GM21381 (cell line): ENCODE results near the gene ADGRD1.
"Not testable (repeated sequence)": the region's sequence is repeated elsewhere in the genome, so short reads cannot be mapped to it uniquely, and the experiment has no call there.

Source experiments
- ATAC-seq: cut with Tn5 transposase; IDR thresholded peaks from one replicate; pipeline ENCODE4 v1.9.1; 2021; ENCODE audit warnings: mild to moderate bottlenecking, moderate library complexity; ENCODE audit not compliant: unreplicated experiment

ADGRD1 gene

DNA sequence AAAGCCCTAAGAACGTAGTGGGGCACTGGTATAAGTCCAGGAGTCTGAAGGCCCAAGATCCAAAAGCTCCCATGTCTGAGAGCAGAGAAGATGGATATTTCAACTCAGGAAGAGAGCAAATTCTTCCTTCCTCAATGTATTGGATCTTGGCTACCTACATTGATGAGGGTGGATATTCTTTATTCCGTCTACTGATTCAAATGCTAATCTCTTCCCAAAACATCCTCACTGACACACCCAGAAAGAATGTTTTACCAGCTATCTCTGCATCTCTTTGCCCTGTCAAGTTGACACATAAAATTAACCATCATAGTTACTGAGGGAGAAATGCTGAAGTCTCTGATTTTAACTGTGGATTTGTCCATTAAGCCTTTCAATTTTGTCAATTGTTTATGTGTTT, 16.6 kb upstream of the ADGRD1 start:
- no peak for ATAC-seq

GRCh38 chr12:130937546-130937945, 16.2 kb upstream of the ADGRD1 start:
- not testable (repeated sequence) for ATAC-seq

- ATAC-seq = no peak
Measured at GRCh38 chr12:130938186-130938585, 15.5 kb upstream of the ADGRD1 start.

GRCh38 chr12:130944878-130945277, 8.8 kb upstream of the ADGRD1 start:
- ATAC-seq = no peak

DNA sequence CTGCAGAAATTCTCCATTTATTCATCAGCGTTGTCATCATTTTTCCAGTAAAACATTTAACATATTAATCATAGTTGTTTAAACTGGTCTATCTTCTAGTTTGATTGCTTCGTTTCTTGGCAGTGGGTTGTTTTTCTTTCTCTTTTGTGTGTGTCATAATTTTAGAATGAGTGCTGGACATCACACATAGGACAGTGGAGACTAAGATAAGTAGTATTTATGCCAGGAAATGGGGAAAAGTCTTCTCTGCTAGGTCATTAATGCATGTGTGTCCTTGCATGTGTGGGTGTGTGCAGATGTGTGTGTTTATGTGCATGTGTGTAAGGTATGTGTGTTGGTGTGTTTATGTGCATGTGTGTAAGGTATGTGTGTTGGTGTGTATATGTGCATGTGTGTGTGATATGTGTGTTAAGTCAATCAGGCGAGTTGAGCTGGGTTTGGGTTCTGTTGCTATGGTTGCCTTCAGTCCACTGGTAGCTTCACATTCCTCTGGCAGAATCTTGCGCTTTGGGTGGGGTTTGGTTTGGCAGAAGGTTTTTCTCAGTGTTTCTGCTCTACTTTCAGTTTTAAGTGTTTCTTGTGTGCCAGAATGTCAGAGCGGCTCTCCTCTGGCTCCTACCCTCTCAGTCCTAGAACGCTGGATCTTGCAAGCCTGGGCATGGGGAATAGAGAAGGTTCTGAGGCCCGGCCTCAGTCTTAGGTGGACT, 7.8 kb upstream of the ADGRD1 start:
- no peak for ATAC-seq

GRCh38 chr12:130947028-130947613, 6.6 kb upstream of the ADGRD1 start:
- ATAC-seq = no peak

DNA sequence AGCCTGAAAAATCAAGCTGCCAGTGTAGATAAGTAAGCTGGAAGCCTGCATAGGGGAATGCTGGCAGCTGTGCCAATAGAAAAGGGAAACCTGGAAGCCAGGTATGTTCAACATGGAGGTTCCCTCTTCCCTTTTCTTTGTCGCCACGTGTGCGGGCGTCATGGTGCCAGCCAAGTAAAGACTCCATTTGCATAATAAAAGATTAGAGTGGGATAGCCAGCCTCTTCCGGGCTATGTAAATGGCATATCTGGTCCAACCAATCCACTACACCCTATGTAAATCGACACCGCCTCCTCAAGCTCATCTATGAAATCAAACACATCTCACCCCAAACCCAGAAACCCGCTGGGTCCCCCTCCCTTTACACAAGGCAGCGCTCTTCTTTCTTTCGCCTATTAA, 5.6 kb upstream of the ADGRD1 start:
- no peak for ATAC-seq

DNA sequence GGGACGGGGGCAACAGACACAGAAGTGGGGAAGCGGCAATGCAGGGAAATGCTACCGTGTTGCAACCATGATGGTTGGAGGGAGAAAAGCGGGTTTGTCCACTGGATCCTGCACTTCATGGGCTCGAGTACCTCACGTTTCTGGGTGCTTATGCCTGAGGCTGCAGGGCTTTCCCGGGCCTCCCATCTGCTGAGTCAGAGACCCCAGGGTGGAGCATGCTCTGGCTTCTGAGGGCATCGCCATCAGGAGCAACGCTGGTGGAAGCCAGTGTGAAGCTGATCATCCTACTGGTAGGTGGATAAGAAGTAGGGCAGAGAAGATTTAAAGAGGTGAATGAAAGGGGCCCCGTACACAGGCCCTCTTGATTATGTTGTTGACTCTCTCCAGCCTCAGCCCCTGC, 5.0 kb upstream of the ADGRD1 start:
- no peak for ATAC-seq

- ATAC-seq = no peak
Measured at GRCh38 chr12:130949806-130950205, 3.9 kb upstream of the ADGRD1 start.

- no peak for ATAC-seq
Measured at GRCh38 chr12:130951636-130952035, 2.1 kb upstream of the ADGRD1 start.

- ATAC-seq = no peak
Measured at GRCh38 chr12:130952171-130952954, 1.3 kb upstream of the ADGRD1 start.

GRCh38 chr12:130954544-130954831, 781 bp downstream of the ADGRD1 start:
- no peak for ATAC-seq

- ATAC-seq = no peak
Measured at GRCh38 chr12:130955238-130955816, 1.6 kb downstream of the ADGRD1 start.

DNA sequence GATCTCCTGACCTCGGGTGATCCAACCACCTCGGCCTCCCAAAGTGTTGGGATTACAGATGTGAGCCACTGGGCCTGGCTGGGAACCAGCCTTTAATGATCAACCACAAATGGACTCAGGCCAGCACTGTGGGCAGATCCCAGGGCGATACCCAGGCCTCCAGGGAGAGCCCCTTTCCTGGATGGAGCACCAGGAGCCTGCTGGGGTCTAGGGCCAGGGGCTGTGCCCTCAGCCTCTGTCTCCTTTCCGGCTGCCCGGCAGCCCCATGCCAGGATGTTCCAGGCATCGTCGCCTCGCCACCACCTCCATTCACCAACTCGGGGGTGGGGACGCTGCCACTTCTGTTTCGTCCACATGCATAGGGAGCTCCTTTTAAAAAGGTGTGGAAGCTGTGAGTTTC, 2.3 kb downstream of the ADGRD1 start:
- no peak for ATAC-seq

GRCh38 chr12:130956456-130957303, 3.0 kb downstream of the ADGRD1 start:
- no peak for ATAC-seq

GRCh38 chr12:130957304-130957621, 3.6 kb downstream of the ADGRD1 start:
- no peak for ATAC-seq

GRCh38 chr12:130958557-130959140, 4.9 kb downstream of the ADGRD1 start:
- no peak for ATAC-seq

GRCh38 chr12:130959632-130960031, 5.9 kb downstream of the ADGRD1 start:
- ATAC-seq = no peak

- no peak for ATAC-seq
Measured at GRCh38 chr12:130960058-130960457, 6.4 kb downstream of the ADGRD1 start.

DNA sequence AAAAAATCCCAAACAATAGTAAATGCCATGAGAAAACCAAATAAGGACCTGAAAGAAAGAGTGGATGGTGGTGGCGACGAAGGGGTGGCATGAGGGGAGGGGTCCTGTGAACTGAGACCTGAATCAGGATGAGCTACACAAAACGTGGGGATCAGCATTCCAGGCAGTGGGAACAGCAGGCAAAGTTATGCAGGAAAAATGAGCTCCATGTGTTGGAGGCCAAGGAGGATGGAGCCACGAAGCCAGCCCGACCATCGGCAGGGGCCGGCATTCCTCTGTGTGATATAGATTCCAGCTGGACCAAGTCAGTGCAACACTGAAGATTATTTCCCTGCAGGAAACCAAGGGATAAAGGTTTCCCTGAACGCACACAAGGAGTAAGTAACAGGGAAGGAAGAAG, 7.1 kb downstream of the ADGRD1 start:
- no peak for ATAC-seq

DNA sequence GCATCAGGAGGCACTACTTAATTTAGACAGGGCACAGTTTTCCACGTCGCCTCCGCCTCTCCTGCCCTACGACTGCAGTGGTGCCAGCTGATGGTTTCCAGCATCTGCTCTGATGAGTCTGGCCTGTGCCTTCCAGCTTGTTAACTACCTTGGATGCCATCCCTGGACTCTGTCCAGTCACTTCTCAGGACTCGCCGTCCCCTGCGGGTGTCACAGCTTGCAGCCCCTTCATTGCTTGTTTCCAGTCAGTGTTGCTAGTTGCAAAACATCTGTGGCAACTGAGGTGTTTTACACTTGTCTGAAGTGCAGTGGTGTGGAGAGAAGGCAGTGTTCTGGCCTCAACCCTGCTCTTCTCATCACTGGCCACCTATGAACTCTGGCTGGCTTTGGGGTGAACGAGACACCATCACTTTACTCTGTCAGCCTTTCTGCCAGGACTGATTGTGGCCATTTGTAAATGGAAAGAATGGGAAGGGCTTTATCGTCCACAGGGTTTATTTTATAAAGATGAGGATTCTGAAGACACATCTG, 8.3 kb downstream of the ADGRD1 start:
- no peak for ATAC-seq
